ENCODE results near the gene ANKS1A. TPM values are rescaled to one million over a fixed set of nuclear protein-coding genes. Genes with fewer than 3 reads are reported as not detected.

ANKS1A gene
- total and polyA plus RNA-seq, 2 of the 4 experiments (the other 2 are of a cell fraction), result 7.2 to 7.5 TPM

- no peak overlapping the region for H2AK9ac ChIP-seq (replicated peaks; ENCODE audit: low read depth, low read length, poor library complexity)
- no peak overlapping the region for H3K23ac ChIP-seq (ENCODE audit: low read depth, low read length)
- dilution Hi-C loops (cut with HindIII; ENCODE audit: low sequenced_read_pairs, unreplicated experiment), result no loop called here
- WGBS, 2 experiments (ENCODE audit: extremely low coverage in 2 of 2, insufficient read length in 1 of 2), result 100% methylated on average over 2 of the region's 3 CpGs; no CpG with 5 or more reads in 1 of the 2 experiments
- DNase-seq (no peak), ATAC-seq (ENCODE audit: low read depth) (no peak)
- H3K9ac ChIP-seq (ENCODE audit: low read depth, low read length), result no peak overlapping the region
- H2BK20ac ChIP-seq (ENCODE audit: low read depth, low read length), result no peak overlapping the region
- H2BK120ac ChIP-seq (ENCODE audit: low read depth, low read length), result no peak overlapping the region
- no peak overlapping the region for H2BK15ac ChIP-seq (ENCODE audit: low read depth, low read length)
- H2BK5ac ChIP-seq (ENCODE audit: low read depth, low read length, poor library complexity, severe bottlenecking), result no peak overlapping the region
- no peak for TF ChIP-seq NFE2L2 (IDR thresholded peaks at IDR 0.05; ENCODE audit: low read depth, low read length)
- no peak for TF ChIP-seq SMC3 (IDR thresholded peaks at IDR 0.05; ENCODE audit: low read depth, low read length)
- TF ChIP-seq RCOR1 (IDR thresholded peaks at IDR 0.05; ENCODE audit: insufficient replicate concordance, low read length), result no peak
- TF ChIP-seq FOS (IDR thresholded peaks at IDR 0.05; ENCODE audit: low read depth, low read length), result no peak
- TF ChIP-seq POLR2A (IDR thresholded peaks at IDR 0.05; ENCODE audit: low read depth, low read length), result no peak
- TF ChIP-seq MAFK (IDR thresholded peaks at IDR 0.05; ENCODE audit: low read depth, low read length), result no peak
- no peak for TF ChIP-seq CEBPB (IDR thresholded peaks at IDR 0.05; ENCODE audit: low read depth, low read length)
- no peak for TF ChIP-seq MXI1 (IDR thresholded peaks at IDR 0.05; ENCODE audit: borderline replicate concordance, low read depth, low read length)
- no peak for TF ChIP-seq CTCF (conservative IDR thresholded peaks at IDR 0.05; ENCODE audit: low read depth, low read length)
- TF ChIP-seq MAZ (IDR thresholded peaks at IDR 0.05; ENCODE audit: borderline replicate concordance, low read depth, low read length), result no peak
- TF ChIP-seq USF2 (IDR thresholded peaks at IDR 0.05; ENCODE audit: low read depth, low read length), result no peak
- H3K27me3 ChIP-seq (ENCODE audit: control insufficient read depth, insufficient read depth, low read length), result peaks cover 14% of the 10 kb centered on the region
- CTCF ChIA-PET, result no interaction called here
- H3K56ac ChIP-seq (ENCODE audit: extremely low read depth, insufficient read depth, low read length), result no peak overlapping the region
- BruUV-seq (replicated peaks), result no TSS peak
- POLR2A ChIA-PET (ENCODE audit: unreplicated experiment), result no interaction called here
- no peak overlapping the region for H2AK5ac ChIP-seq (ENCODE audit: low read depth, low read length)
- H3K79me1 ChIP-seq (ENCODE audit: low read depth in 1 of 2, low read length in 2 of 2), result peaks cover 16 to 29% of the 10 kb centered on the region in 2 experiments
- intact Hi-C loops (cut with micrococcal nuclease), result no loop called here
- no peak overlapping the region for H3K4me3 ChIP-seq (ENCODE audit: insufficient read depth, low read depth, low read length)
- no peak overlapping the region for H4K91ac ChIP-seq (ENCODE audit: insufficient read depth, low read depth, low read length)
- no peak overlapping the region for H3K27ac ChIP-seq (ENCODE audit: insufficient read depth, low read length)
- no peak overlapping the region for H4K8ac ChIP-seq (ENCODE audit: low read depth in 2 of 2, low read length in 2 of 2)
- no peak overlapping the region for H3K18ac ChIP-seq (ENCODE audit: low read depth, low read length)
- H3K36me3 ChIP-seq (ENCODE audit: control insufficient read depth, insufficient read depth, low read length), result no peaks in the 10 kb centered on the region
- no peak overlapping the region for H2AFZ ChIP-seq (replicated peaks; ENCODE audit: low read length, poor library complexity)
- in situ Hi-C loops (cut with MboI; ENCODE audit: low sequenced_read_pairs), result no loop called here
- no peak overlapping the region for H3K14ac ChIP-seq (replicated peaks; ENCODE audit: low read depth, low read length)
- no peak overlapping the region for H3K4me2 ChIP-seq (ENCODE audit: low read depth, low read length)
- peaks cover 4% of the 10 kb centered on the region for H3K4me1 ChIP-seq (ENCODE audit: control insufficient read depth, insufficient read depth, low read length)
- H4K20me1 ChIP-seq (ENCODE audit: insufficient read depth, low read length), result peaks cover 55% of the 10 kb centered on the region
- H4K5ac ChIP-seq (ENCODE audit: low read depth, low read length), result no peak overlapping the region
- no peaks in the 10 kb centered on the region for H3K9me3 ChIP-seq (ENCODE audit: control insufficient read depth, insufficient read depth, low read length)
- peaks cover 3% of the 10 kb centered on the region for H3K9me1 ChIP-seq (ENCODE audit: insufficient read depth, low read length)
- H3K4ac ChIP-seq (ENCODE audit: low read depth, low read length), result no peak overlapping the region
These were observed 19.1 kb downstream of the ANKS1A start for GRCh38 chr6:34908194-34908593.

Data from IMR-90 (cell line).